ELR (cell line): Measurements from ENCODE around the gene ZSCAN18.
A peak's percentile ranks its signal among the peaks of the same experiment; 100 is the strongest.

Experiments
- DNase-seq: peaks from one replicate; pipeline ENCODE4 v3.0.0-alpha.2; 2015; ENCODE audit warnings: low read depth

The ZSCAN18 gene

DNA sequence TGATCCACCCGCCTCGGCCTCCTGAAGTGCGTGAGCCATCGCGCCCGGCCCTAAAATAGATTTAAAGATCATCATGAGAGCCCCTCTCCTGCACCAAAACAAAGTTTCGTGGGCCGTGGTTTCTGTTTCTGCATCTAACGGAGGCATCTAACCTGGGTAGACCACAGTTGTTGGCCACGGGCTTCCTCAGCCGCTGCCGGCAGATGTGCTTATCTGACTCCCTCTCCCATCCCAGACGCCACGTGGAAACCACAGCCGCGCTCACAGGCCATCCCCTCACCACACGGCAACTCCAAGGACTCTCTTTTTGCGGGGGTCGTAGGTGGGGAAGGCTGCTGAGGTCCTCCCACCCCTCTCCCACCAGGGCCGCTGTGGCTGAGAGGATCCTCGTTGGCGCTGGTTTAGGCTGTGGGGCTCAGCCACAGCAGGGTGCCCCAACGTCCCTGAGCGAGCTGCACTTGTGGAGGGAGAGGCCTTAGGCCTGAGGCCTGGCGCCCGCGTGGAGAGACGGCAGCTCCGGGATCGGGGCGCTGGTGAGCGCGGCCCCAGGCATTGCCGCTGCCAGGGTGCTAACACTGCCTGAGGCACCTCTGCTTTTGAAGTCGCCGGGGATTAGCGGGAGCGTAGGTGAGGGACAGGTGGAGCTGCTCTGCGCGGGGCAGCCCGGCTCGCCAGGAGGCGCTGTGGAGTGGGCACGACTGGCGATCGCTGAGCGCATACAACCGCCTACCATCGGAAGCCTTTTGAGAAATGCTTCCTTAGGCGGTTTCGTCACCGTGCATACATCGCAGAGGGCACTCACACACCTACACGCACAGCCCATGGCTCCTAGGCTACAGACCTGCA lies 55.3 kb downstream of the ZSCAN18 start:
- DNase-seq: peak; percentile 24

DNA sequence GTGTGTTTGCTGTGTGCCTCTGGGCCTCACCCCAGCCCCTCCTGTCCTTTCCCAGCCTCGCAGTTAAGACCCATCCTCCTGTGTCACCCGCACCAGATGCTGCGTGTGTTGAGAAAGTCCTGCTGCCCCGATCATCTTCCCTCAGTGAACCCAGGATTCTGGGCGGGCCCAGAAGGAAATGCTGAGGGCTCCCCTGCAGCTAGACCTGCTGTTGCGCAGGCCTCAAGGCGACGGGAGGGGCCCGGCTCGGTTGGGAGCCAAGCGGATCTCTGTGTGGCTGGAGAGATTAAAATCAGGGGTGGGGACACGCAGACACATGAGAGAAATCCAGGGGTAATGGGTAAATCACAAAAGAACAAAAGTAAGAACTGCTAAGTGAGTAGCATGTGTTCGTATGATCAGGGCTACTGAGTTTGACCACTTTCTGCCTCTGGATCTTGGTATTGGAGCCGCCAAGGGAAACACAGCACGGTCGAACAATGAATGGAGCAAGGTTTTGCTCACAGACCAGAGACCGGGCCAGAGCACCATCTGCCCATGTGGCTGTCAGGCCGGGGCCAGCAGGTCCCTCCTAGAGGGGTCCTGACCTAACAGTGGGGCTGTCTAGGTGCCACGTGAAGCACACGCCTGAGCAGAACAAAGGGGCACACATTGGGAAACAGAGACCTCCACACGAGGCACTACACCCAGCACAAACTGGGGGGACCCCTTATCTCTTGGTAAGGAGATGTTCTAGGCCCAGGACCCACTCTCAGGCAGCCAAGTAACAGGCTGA lies 57.1 kb downstream of the ZSCAN18 start:
- no peak for DNase-seq

DNA sequence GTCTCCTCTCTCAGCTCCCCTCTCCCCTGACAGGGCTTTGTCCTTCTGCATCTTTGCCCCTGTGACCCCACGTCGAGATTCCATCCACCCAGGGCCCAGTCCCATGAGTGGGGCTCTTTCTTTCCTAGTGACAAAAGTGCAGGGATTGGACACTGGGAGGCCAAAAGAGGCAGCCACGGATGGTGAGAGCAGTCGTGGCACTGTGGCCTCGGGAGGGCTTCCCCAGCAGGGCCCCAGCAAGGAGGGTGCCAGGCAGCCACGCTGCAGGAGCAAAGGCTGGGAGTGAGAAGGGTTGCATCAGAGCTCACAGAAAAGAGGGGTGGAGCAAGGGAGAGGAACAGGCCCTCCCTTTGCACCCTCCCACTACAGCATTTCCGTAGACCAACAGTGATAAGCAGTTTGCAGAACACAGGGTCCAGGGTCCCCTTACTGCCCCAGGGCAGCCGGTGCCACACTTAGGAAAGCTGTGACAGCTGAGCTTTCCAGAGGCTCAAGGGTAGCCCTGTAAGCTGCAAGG lies 59.3 kb downstream of the ZSCAN18 start:
- DNase-seq: no peak

DNA sequence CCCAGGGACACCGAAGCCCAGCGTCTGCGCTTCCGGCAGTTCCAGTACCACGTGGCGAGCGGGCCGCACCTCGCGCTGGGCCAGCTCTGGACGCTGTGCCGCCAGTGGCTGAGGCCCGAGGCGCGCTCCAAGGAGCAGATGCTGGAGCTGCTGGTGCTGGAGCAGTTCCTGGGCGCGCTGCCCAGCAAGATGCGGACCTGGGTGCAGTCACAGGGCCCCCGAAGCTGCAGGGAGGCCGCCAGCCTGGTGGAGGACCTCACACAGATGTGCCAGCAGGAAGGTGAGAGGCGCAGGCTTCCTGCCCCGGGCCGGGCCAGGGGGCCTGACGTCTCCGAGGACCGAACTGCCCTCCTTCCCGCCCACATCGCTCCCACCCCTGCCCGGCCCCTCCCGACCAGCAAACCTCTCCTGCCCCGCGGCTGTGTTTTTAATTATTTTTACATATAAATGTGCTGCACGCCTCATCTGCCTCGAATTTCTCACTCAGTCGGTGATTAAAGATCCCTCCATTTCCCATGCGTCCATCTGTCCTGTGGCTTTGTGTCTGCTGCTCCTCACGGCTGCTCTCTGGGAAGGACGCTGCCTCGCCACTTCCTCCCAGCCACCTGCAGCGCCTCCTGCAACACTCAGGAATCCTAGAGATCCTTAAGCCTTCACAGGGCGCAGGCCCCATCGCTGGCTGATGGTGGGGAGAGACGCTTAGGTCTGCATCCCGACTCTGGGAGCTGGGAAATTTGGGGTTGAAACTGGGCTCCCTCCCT lies 59.9 kb downstream of the ZSCAN18 start:
- no peak for DNase-seq

DNA sequence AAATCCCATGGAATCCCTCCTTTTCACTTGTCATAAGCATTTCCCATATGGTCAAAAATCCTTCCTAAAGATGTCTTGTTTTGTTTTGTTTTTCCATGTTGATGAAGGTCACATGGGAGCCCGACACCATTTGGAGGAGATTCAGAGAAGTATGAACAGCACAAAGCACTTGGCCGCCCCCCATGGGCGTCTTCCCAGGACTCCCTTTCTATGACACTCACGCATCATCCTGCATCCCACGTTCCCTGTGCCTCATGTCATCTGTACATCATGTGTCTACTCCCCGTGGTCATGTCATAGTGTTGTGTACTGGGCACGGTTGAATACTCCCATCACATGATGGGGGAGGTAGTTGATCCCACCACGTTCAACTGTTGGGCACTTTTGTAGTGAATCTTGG lies 62.2 kb downstream of the ZSCAN18 start:
- no peak for DNase-seq

DNA sequence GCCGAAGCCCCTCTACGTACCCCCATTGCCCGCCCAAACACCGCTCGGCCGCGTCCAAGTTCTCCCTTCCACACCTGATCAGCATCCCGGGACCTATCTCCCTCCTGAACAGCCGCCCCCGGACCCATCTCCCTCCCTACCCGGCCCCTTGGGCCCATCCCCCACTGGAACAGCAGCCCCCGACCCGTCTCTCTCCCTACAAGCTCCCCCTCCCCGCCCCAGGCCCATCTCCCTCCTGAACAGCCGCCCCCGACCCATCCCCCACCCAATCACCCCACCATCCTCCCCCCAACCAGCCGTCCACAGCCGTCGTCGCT lies 63.6 kb downstream of the ZSCAN18 start:
- DNase-seq: no peak
